ENCODE data around the gene GPX2.

DNA sequence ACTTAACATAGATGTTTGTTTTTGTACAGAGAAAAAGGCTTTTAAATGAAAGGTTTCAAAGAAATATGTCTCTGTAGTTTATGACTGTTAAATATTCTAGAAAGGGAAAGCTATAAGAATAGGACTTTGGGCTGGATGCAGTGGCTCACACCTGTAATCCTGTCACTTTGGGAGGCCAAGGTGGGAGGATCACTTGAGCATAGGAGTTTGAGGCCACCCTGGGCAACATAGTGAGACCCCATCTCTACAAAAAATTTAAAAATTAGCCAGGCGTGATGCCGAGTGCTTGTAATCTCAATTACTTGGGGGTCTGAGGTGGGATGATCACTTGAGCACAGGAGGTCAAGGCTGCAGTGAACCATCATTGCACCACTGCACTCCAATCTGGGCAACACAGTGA, 11.4 kb downstream of the GPX2 start:
- TF ChIP-seq, protein P1, sequence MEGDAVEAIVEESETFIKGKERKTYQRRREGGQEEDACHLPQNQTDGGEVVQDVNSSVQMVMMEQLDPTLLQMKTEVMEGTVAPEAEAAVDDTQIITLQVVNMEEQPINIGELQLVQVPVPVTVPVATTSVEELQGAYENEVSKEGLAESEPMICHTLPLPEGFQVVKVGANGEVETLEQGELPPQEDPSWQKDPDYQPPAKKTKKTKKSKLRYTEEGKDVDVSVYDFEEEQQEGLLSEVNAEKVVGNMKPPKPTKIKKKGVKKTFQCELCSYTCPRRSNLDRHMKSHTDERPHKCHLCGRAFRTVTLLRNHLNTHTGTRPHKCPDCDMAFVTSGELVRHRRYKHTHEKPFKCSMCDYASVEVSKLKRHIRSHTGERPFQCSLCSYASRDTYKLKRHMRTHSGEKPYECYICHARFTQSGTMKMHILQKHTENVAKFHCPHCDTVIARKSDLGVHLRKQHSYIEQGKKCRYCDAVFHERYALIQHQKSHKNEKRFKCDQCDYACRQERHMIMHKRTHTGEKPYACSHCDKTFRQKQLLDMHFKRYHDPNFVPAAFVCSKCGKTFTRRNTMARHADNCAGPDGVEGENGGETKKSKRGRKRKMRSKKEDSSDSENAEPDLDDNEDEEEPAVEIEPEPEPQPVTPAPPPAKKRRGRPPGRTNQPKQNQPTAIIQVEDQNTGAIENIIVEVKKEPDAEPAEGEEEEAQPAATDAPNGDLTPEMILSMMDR (IDR thresholded peaks at IDR 0.05) = no peak
- TF ChIP-seq POLR2A (IDR thresholded peaks at IDR 0.05) = no peak
